Measurements from ENCODE around the gene ACTR3.

Gene ACTR3

DNA sequence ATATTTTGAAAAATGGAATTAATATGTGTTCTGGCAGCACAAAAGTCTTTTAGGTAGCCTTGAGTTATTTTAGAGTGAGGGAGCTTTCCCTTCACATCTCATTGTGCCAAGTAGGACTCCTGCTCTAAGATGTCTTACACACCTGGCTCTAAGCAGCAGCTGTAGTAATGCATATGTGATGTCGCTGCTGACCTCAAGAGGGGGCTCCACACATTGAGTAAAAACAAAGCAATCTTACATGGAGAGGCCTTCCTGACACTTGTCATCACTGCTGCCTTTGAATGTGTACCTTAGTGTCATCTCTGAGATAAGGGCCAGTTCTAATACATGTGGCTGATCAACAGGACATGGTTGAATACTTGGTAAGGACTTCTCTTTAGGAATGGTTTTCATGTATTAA is 75.8 kb downstream of the ACTR3 start:
- DNase-seq (ENCODE audit: low read depth, low spot score), result no peak

DNA sequence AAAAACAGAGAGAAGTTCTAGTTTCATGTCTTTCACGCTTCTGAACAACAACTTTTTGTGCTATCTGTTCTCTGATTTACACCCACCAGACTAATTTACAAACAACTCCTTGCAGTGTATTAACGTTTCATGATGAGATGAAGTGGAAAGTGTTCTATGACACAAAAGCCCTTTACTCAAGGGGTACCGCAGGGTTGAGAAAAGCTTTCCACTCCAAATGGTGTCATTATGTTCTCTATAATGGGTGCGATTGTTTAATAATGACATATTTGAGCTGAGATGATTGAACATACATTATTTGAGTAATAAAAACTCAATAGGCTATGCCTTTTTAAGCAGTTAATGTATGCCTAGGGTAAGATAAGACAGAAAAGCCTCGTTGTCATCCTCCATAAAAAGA is 76.3 kb downstream of the ACTR3 start:
- no peak for DNase-seq (ENCODE audit: low read depth, low spot score)

DNA sequence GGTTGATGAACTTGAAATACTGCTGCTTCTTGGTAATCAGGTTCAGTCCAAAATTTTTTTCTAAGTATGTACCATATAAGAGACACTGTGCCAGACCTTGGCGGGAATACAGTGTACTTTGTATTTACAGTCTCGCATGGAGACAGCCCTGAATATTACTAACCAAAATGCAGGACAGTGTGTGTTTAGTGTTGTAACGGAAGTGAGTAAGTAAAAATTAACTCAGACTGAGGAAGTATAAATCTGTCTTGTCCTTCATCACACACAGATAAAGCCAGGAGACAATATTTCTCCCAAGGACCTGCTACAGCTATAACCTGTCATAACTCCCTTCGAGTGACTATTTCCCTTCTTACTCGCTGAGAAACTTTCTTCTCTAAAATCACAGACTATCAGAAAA is 76.9 kb downstream of the ACTR3 start:
- DNase-seq (ENCODE audit: low read depth, low spot score), result no peak

DNA sequence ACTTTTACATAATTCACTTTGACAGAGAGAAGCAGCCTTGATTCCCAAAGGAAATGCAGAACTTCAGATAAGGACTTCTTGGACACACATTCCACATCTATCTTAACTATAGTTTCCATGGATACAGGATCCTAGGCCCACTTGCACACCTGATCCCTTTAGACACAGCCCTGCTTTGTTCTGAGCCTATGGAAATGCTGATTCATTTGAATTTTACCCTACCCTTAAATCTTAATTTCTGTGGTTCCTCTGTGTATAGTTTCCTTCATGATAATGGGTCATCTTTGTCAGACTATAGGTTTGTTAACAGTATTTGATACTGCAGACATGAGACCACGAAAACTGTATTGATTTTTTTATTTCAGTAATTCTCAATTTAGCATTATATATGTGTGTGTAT is 77.4 kb downstream of the ACTR3 start:
- no peak for DNase-seq (ENCODE audit: low read depth, low spot score)

DNA sequence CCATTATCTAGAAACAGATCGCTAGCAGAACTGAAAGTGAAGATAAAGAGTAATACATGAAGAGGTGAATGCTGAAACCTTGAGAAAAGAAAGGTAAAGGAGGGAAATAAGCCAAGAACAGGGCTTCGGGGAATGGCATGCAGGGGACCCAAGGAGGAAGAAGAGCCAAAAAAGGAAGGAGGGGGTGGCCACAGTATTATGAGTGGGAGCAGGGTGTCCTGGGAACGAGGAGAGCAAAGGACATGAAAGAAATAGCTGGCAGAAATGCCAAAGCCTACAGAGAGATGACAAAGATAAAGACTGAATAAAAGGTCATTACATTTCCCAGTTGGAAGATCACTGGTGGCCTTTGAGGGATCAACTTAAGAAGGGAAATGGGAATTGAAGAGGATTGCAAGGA is 82.9 kb downstream of the ACTR3 start:
- no peak for DNase-seq (ENCODE audit: low read depth, low spot score)

DNA sequence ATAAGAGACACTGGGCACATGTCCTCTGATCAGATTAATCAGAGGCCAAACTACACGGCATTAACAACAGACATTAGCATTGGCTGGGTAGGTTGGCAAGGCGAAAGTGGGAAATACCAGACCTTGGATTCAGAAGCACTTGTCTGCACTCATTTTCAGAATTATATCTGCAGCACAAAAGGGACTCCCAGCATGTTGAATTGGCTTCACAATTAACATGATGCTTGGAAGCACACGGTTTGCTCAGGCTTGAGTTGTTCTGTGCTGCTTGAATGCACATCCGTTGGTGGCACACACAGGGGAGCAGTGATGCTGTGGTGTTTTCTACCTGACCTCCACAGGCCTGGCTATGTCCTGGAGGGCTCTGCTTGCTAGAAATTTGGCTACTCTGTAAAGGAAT is 83.9 kb downstream of the ACTR3 start:
- no peak for DNase-seq (ENCODE audit: low read depth, low spot score)

DNA sequence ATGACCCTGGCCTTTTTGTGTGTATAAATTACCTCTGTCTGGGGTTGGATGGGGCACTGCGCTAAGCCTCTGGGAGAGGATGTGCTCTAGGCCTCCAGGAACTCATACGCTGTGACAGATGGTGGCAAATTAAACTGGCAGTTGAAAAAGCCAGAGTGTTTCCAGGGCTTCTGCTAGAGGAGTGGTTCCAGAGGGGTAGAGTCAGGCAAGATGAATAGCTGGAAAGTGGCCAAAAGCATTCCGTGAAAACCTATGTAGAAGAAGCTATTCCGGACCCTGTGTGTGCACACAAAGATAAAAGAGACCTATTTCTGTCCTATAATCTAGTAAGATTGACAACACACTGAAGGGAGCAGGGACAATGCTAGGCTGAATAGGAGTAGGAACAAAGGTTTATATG is 84.8 kb downstream of the ACTR3 start:
- no peak for DNase-seq (ENCODE audit: low read depth, low spot score)

DNA sequence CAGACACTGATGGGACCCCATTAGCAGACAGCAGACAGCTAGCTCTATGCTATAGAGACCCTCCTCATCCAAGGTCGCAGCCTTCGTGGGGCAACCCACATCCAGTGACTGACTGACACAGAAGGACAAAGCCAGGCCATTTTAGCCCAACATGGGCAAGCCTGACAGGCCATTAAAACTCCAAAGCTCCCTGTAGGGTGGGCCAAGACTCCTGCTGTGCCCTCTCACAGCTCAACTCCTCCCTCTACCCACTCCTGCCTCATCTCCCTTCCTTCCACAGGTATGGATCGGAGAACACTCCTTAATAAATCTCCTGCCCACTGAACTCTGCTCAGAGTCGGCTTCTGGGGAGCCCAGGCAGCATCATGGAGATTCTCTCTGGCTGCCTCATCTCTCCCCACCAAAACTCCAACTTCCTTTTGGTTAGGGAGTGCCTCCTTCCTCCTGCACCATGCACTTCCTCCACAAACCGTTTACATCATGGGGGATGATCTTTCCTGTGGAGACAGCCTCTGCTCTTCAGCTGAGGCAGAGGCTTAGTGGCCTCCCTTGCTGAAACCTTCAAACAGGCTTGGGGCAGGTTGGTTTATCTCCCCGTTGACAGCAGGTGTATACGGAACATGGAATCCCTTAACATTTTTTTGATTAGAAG is 86.5 kb downstream of the ACTR3 start:
- DNase-seq (ENCODE audit: low read depth, low spot score), result no peak

DNA sequence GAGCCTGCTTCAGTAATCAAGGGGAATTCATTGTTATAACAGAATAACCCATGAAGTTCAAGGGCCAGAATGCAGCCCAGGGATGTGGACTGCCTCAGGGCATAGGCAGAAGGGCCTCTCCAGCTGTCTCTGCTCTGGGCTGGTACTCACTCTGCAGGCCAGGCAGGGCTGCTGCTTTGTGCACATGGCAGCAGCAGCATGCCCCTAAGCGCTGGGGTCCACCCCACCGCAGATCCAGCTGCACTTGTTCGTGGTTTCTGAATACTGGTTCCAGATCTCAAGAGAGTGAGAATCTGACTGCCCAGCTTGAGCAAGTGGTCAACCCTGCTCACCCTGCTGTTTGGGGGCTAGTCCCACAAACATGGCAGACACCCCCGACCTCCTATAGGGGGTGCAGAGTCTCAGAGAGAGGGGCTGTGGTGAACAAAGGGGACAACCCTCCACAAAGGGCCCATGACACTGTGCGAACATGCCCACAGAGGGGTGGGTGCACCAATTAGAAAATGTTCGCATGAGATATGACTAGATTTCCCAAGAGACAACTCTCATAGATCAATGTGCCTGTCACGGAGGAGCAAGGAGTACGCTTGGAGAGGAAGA is 87.3 kb downstream of the ACTR3 start:
- no peak for DNase-seq (ENCODE audit: low read depth, low spot score)

DNA sequence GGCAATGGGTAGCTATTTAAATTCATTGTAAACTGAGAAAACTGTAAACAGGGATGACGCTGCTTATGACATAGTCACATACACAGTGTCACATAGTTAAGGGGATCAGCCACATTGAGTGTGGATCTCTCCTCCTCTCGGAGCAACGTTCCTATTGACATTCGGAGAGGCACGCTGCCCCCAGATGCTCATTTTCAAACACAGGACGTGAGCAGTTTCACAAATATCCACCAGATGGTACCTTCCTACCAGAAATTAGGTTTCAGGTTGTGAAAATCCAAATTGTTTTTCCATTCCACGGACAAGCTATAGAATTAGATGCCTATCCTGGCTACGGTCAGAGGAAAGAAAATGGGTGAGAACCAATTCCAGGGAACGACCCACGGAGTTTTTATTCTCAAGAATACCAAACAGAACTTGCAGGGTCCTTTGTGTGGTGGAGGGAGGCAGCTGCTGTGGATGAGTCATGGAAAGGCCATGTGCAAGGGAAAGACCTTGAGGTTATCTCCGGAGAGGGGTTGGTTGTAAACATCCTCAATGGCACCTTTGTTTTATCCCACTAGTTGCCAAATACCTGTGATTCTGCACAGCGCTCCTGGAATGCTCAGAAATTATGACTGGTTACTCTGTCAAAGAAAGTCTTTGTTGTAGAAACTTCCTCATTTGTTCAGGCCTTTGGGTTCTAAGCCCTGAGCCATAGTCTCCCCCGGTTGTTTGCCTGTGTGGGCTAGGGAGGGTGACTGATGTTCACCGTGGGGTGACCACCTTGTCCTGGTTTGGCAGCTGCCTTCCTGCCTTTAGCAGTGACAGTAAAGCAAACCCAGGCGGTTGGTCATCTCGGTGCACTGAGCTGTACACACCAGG is 88.0 kb downstream of the ACTR3 start:
- DNase-seq (ENCODE audit: low read depth, low spot score), result no peak

DNA sequence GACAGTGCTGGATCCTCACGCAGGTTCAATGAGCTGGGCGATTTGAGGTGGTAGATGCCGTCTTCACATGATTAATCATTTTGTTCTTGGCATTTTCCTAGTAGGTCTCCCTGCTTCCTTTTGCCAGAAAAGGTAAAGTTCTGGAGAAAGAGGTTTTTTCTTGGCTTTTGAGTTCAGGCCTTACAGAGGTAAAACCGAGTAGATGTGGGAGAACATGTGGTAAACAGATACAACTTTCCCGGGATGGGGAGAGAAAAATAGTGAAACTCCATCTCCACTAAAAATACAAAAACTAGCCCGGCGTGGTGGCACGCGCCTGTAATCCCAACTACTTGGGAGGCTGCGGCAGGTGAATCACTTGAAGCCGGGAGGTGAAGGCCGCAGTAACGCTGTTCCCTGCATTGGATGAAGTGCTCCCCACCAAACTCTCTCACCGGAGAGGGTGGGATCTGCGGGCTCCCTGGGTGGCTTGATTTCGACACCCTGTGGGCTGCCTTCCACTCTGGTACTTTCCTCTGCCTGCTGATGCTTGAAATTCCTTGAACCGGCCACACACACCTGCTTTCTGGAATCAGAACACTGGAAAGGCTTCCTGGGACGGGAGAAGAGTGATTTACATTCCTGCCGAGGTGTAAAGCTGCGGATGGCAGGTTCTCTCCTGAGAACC is 88.8 kb downstream of the ACTR3 start:
- no peak for DNase-seq (ENCODE audit: low read depth, low spot score)

DNA sequence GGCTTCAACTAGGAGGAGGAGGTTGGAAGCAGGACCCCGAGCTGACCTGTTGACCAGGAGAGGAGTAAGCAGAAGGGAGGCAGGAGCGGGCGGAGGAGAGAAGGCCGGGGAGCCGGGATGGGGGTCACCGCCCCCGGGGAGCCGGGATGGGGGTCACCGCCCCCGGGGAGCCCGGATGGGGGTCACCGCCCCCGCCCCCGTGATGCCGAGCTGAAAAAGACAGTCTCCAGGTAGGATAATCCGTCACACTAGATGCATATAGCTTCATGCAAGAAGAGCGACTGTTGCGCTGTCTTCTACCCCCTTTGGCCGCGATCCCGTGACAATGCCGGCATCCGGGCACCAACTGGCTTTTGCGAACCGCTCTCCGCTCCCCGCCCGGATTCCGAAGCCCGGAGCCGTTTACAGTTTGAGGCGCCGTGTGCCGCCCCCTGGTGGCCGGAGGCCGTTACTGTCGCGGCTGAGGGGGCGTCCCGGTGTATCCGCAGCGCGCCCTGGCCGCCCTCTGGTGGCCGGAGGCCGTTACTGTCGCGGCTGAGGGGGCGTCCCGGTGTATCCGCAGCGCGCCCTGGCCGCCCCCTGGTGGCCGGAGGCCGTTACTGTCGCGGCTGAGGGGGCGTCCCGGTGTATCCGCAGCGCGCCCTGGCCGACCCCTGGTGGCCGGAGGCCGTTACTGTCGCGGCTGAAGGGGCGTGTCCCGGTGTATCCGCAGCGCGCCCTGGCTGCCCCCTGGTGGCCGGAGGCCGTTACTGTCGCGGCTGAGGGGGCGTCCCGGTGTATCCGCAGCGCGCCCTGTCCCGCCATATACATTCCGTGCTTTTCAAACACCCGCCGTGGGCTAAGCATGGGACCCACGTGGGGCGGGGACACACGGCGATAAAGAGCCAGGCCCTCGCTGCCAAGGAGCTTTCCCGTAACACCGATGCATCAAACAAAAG is 89.6 kb downstream of the ACTR3 start:
- DNase-seq (ENCODE audit: low read depth, low spot score), result peak; percentile 12

DNA sequence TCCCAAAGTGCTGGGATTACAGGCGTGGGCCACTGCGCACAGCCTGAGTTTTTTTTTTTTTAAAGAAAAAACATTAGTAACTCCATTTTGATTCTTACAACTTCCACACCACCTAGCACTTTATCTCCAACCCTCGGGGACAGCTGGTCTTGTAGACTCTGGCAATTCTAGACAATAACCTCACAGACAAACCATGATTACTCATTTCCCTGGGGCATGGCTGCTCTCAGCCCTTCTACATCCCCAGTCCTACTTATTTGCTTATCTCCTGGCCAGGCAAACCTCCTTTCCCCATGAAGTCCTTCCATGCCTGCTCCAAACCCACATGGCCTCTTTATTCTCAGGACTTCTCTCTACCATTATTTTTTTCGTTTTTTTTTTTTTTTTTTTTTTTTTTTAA is 91.1 kb downstream of the ACTR3 start:
- DNase-seq (ENCODE audit: low read depth, low spot score), result no peak

DNA sequence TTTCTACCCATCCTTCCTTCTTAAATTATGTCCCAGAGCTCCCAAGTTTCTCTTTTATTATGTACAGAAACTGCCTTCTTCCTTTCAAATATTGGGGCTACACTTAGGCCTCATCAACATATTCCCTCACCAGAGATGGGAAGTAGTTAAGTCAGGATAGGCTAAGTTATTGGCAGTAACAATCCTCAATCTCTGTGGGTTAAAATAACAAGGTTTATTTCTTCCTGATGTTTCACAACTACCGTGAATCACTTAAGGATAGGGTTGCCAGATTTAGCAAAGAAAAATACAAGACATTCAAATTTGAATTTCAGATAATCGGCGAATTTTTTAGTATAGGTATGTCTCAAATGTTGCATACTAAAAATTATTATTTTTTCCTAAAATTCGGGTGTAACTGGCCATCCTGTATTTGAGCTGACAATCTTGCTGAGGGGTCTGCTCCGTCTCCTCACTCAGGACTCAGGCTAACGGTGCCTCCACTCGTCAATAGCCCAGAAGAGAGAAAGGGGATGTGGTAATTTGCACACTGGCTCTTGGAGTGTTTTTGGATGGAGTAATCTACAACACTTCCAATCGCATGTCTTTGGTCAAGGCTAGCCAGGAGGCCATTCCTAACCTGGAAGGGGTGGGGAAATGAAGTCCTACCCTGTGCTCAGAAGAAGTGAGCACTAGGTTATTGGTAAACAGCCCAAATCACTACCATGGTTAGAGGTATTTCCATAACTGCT is 91.7 kb downstream of the ACTR3 start:
- no peak for DNase-seq (ENCODE audit: low read depth, low spot score)

DNA sequence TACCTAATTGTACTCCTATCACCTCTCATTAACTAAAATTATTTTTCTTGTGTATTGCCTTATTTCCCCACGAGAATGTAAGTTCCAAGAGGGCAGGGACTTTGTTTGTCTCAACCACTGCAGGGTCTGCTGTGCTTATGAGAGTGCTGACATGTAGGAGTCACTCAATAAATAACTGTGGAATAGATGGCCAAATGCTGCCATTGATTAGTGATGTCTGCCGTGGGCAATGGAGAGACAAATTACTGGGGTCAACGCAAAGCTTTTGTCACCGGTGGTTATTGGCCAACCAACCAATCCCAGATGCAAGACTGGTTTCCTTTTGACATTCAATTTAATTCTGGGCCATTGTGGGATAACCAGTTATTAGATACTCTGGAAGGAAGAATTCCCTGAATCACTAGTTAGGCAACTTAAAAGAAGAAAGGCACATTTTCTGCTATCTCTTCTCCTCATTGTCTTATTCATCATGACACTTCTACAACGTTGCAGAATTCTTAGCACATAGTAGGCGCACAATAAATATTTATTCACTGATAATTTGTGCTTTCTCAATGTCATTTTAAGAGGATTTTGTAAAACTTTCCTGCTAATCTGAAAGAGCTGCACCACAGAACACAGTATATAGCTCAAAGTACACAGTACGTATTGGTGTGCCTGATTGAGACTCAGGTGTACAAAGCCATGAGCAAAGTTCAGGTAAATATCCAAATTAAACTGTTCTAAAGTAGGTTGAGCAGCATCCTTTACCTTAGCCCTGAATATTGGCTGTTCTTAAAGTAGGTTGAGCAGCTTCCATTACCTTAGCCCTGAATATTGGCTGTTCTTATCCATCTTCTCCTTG is 95.9 kb downstream of the ACTR3 start:
- DNase-seq (ENCODE audit: low read depth, low spot score), result no peak

DNA sequence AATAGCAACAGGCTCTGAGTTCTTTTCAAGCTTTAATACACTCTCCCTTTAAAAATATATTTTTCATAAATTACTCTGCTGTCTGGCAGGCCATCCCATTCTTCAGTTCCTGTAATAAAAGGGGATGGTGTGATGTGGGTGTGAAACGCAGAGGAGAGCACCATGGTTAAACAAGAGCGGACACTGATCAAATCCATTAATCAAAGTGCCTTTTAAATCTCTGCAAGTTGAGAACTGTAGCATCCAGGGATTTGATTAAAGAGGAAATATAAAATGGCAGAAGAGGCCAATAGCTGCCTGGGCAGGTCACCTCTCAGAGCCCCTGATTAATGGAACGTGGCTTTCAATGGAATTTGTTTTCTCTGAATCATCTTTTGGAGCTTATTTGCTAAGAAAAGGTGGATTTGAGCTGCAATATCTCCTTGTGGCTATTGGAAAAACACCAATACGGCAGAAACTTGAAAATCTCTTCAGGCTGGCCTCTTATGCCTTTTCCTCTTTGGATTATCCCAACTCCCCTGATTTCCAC is 96.9 kb downstream of the ACTR3 start:
- no peak for DNase-seq (ENCODE audit: low read depth, low spot score)

DNA sequence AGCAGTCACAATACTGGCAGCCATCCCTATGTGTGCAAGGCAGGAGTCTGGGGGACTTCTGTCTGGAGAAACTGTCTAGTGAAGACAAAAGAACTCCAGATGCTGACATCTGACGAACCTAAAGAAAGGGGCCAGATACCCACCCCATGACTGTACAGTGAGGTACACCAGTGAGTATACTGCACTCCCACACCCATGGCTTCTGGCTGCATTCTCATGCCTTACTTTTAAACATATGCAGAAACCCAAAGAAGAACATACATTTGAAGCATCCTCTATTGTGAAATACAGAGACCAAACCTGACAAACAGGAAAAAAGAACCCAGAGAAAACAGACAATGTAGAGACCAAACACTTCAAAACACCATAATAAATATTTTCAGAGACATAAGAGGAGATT is 102.2 kb downstream of the ACTR3 start:
- no peak for DNase-seq (ENCODE audit: low read depth, low spot score)

DNA sequence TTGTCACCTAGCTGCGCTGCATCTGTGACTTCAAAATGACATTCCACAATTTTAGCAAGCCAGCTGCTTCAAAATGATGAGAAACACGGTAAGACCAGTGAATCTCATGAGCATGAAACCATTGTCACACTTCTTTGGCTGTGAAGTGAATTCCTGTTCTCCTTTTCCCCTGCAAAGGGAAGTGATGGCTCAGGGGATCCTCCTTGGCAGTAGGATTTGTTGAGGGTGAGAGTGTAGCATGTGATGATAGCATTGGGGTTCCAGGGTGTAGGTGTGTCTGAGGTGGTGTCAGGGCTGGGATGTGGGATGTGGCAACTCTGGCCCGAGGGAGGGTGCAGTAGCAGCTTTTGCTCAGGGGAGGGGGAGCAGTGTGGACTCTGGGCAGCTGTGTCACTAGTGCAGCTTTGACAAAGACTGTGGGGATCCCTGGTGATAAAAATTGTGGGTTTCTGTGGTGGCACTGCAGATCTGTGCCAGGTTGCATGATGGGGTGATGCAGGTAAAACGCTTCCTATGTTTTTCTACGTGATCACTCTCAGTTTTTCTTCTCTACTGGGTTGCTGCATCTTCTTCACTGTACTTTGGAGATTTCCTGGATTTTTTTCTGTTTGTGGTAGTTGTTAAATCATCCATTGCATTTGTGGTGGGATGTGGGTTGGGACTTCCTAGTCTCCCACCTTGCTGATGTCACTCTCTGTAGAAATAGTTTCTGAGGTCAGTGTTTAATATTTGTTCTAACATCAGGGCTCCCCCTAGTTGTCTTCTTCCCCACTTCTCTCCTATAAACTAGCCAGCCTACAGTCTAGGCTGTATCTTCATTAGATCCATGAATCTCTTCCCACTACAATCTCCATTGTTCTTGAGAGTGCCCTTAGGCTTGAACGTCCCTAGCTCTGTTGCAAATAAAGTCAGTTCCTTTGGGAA is 107.0 kb downstream of the ACTR3 start:
- no peak for DNase-seq (ENCODE audit: low read depth, low spot score)
